ENCODE measurements around the gene NSMF.

Gene NSMF

DNA sequence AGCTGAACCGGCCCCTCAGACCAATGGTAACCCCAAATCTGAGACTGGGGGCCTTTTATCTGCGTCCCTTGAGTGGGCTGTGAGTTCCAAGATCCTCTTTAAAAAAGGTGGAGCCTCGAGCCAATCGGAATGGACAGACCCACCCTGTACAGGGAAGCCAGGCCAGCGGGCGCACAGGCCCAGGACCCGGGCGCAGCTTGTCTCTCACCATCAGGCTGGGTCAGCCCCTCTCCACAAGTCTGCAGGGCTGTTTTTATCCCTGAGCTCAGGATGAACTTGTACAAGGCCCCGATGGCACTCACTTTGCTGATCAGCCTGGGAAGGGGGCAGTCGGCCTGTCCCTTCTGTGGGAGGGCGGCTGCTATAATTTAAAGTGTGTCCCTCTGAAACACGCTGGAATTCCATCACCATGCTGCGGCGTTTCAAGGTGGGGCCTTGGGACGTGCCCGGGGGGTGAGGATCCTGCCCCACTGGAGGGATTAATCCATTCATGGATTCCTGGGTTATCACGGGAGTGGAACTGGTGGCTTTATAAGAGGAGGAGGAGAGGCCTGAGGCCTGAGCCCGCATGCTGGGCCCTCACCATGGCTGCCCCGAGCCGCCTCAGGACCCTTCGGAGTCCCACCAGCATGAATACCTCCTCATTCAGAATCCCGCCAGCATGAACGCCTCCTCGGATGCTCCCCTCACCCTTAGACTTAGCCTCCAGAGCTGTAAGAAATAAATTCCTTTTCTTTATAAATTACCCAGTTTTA lies 50.3 kb downstream of the NSMF start:
- no peaks in the 10 kb centered on the region for H3K27me3 ChIP-seq (ENCODE audit: insufficient read depth, low read depth, severe bottlenecking)
- H3K9me3 ChIP-seq (ENCODE audit: severe bottlenecking) = no peaks in the 10 kb centered on the region
- H3K36me3 ChIP-seq = no peaks in the 10 kb centered on the region
- no peak overlapping the region for H3K4me3 ChIP-seq (ENCODE audit: low read depth, low read length)
- no peak for DNase-seq
- TF ChIP-seq, protein P1, sequence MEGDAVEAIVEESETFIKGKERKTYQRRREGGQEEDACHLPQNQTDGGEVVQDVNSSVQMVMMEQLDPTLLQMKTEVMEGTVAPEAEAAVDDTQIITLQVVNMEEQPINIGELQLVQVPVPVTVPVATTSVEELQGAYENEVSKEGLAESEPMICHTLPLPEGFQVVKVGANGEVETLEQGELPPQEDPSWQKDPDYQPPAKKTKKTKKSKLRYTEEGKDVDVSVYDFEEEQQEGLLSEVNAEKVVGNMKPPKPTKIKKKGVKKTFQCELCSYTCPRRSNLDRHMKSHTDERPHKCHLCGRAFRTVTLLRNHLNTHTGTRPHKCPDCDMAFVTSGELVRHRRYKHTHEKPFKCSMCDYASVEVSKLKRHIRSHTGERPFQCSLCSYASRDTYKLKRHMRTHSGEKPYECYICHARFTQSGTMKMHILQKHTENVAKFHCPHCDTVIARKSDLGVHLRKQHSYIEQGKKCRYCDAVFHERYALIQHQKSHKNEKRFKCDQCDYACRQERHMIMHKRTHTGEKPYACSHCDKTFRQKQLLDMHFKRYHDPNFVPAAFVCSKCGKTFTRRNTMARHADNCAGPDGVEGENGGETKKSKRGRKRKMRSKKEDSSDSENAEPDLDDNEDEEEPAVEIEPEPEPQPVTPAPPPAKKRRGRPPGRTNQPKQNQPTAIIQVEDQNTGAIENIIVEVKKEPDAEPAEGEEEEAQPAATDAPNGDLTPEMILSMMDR (IDR thresholded peaks at IDR 0.05; ENCODE audit: low read depth, low read length) = no peak
- H3K27ac ChIP-seq = no peak overlapping the region

DNA sequence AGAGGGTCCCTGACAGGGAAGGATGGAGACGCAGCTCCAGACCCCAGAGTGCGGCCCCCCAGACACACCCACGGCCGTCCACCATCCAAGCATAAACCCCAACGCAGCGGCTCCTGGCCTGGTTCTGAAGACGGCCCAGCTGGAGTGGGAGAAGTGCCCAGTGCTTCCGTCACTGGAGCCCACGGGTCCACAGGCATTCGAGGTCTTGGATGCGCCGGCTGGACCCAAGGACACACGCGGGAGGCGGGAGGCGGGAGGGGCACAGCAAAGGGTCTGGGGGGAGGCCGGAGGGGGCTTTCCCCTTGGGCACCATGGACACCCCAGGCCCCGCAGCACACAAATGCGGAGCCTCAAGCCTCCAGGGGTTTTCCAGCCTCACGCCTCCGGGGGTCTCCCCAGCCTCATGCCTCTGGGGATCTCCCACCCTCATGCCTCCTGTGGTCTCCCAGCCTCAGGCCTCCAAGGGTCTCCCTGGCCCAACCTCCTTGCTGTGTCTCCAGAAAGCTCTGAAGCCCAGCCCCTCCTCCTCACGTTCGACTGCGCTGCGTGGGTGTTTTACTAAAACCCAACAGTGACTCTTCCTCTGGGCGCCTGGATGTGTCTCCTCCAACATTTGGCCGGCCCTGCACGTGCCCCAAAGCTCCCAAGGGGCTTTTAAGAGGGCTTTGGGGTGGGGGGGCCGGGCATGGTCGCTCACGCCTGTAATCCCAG lies 51.4 kb downstream of the NSMF start:
- H3K9me3 ChIP-seq (ENCODE audit: severe bottlenecking) = no peaks in the 10 kb centered on the region
- no peak for DNase-seq
- H3K4me3 ChIP-seq (ENCODE audit: low read depth, low read length) = no peak overlapping the region
- TF ChIP-seq, protein P1 (IDR thresholded peaks at IDR 0.05; ENCODE audit: low read depth, low read length) = no peak
- no peaks in the 10 kb centered on the region for H3K27me3 ChIP-seq (ENCODE audit: insufficient read depth, low read depth, severe bottlenecking)
- H3K27ac ChIP-seq = no peak overlapping the region
- H3K36me3 ChIP-seq = no peaks in the 10 kb centered on the region

DNA sequence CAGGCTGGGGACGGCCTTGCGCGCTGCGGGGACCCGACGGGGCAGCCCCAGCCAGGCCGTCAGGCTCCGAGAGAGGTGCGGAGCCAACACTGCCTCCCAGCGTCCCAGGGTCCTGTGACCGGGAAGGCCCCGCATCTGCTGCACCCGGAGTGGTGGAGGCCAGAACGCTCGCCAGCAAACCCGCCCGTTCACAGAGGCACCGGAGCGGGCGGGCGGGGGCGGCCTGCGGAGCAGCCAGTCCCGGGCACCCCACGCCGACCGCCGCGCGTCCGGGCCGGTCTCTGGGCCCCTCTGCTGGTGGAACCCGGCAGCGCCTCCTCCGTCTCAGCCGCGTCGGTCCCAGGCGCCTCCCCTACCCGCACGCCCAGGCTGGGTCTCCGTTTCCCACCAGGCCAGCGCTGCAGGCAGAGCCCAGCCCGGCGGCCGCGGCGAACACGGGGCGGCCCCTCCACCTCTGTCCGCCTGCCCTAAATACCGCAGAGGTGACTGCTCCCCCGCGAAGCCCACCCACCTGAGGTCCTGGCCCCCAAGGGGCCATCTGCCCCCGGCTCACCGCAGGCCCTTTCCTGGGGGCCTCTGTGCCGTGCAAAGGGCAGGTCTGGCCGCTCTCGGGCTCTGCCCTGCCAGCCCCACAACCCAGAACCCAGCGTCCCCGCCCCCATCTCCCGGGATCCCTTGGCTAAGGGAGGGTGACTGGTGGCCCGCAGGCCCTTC lies 52.1 kb downstream of the NSMF start:
- no peaks in the 10 kb centered on the region for H3K27me3 ChIP-seq (ENCODE audit: insufficient read depth, low read depth, severe bottlenecking)
- no peak overlapping the region for H3K27ac ChIP-seq
- peak; percentile 78 for DNase-seq
- TF ChIP-seq, protein P1 (IDR thresholded peaks at IDR 0.05; ENCODE audit: low read depth, low read length) = peak; percentile 82
- no peaks in the 10 kb centered on the region for H3K36me3 ChIP-seq
- H3K9me3 ChIP-seq (ENCODE audit: severe bottlenecking) = no peaks in the 10 kb centered on the region
- peak overlapping the region; percentile 43 for H3K4me3 ChIP-seq (ENCODE audit: low read depth, low read length)

DNA sequence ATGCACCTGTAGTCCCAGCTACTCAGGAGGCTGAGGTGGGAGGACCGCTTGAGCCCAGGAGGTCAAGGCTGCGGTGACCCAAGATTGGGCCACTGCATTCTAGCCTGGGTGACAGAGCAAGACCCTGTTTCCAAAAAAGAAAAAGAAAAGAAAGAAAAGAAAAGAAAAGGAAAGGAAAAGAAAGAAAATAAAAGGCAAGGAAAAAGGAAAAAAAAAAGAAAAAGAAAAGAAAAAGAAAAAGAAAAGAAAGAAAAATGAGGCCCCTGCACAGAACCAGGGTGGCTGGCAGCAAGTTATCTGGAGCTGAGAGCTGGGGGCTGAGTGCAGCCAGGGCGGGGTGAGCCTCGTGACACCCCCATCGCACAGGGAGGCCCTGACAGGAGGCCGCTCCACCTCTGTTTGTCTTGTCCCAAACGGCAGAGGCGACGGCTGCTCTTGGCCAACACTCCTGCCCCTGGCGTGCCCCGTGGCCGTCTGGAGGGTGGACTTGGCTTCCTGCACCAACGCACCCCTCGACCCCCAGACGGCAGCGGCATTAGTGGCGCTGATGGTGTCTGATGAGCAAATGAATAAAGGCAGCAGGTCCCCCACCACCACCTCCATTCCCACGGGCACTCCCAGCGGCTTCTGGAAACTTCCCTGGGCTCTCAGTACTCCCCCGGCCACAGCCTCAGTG lies 52.9 kb downstream of the NSMF start:
- Histone ChIP-seq H3K4me3 (ENCODE audit: low read depth, low read length) (peak overlapping the region; percentile 43; the same call in 1 of the 2 replicates), H3K9me3 (ENCODE audit: severe bottlenecking) (no peaks in the 10 kb centered on the region), H3K36me3 (no peaks in the 10 kb centered on the region), H3K27ac (no peak overlapping the region), H3K27me3 (ENCODE audit: insufficient read depth, low read depth, severe bottlenecking) (no peaks in the 10 kb centered on the region)
- TF ChIP-seq, protein P1 (IDR thresholded peaks at IDR 0.05; ENCODE audit: low read depth, low read length) = no peak
- DNase-seq = no peak

DNA sequence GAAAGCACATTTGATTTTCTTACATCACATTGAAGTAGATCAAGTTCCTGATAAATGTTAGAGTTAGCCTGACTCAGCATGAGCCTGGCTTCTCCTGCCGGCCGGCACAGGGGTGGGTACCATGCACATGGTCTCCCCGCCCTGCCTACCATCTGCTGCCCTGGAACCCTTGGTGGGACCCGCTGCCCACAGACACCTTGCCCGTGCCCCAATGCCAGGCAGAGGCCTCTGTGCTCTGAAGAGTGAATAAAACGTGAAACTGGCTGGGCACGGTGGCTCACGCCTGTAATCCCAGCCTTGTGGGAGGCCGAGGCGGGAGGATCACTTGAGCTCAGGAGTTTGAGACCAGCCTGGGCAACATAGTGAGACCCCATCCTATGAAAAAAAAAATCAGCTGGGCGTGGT lies 53.5 kb downstream of the NSMF start:
- H3K9me3 ChIP-seq (ENCODE audit: severe bottlenecking) = no peaks in the 10 kb centered on the region
- TF ChIP-seq, protein P1 (IDR thresholded peaks at IDR 0.05; ENCODE audit: low read depth, low read length) = no peak

More for the DNA sequence above, 53.5 kb downstream of the NSMF start:
- Histone ChIP-seq H3K36me3 (no peaks in the 10 kb centered on the region), H3K27me3 (ENCODE audit: insufficient read depth, low read depth, severe bottlenecking) (no peaks in the 10 kb centered on the region), H3K27ac (no peak overlapping the region), H3K4me3 (ENCODE audit: low read depth, low read length) (no peak overlapping the region)
- no peak for DNase-seq

All from WERI-Rb-1 (cell line).